GM21737 (cell line): ENCODE data around the gene GON4L.
"Not testable (repeated sequence)": the region's sequence is repeated elsewhere in the genome, so short reads cannot be mapped to it uniquely, and the experiment has no call there.

Experiments used
- ATAC-seq: cut with Tn5 transposase; IDR thresholded peaks from one replicate; pipeline ENCODE4 v1.9.1; 2021; ENCODE audit warnings: mild to moderate bottlenecking, moderate library complexity; ENCODE audit not compliant: unreplicated experiment

The GON4L gene

GRCh38 chr1:155827450-155827849 is 29.6 kb downstream of the GON4L start:
- no peak for ATAC-seq

GRCh38 chr1:155816351-155816750 is 40.7 kb downstream of the GON4L start:
- no peak for ATAC-seq

GRCh38 chr1:155813672-155814071 is 43.3 kb downstream of the GON4L start:
- ATAC-seq = no peak

- ATAC-seq = no peak
These were observed 44.1 kb downstream of the GON4L start for GRCh38 chr1:155812878-155813277.

GRCh38 chr1:155809088-155809487 is 47.9 kb downstream of the GON4L start:
- ATAC-seq = no peak

GRCh38 chr1:155801149-155801548 is 55.9 kb downstream of the GON4L start:
- no peak for ATAC-seq

GRCh38 chr1:155795618-155796017 is 61.4 kb downstream of the GON4L start:
- not testable (repeated sequence) for ATAC-seq

GRCh38 chr1:155794605-155795245 is 62.3 kb downstream of the GON4L start:
- no peak for ATAC-seq

- no peak for ATAC-seq
These were observed 63.8 kb downstream of the GON4L start for GRCh38 chr1:155793213-155793612.

GRCh38 chr1:155777582-155777981 is 79.4 kb downstream of the GON4L start:
- no peak for ATAC-seq

GRCh38 chr1:155776414-155776813 is 80.6 kb downstream of the GON4L start:
- no peak for ATAC-seq

GRCh38 chr1:155773221-155773620 is 83.8 kb downstream of the GON4L start:
- ATAC-seq = no peak

- no peak for ATAC-seq
These were observed 87.8 kb downstream of the GON4L start for GRCh38 chr1:155769257-155769656.

- not testable (repeated sequence) for ATAC-seq
These were observed 89.5 kb downstream of the GON4L start for GRCh38 chr1:155767399-155767989.

GRCh38 chr1:155763989-155764388 is 93.0 kb downstream of the GON4L start:
- ATAC-seq = not testable (repeated sequence)

- not testable (repeated sequence) for ATAC-seq
These were observed 93.8 kb downstream of the GON4L start for GRCh38 chr1:155763090-155763815.

GRCh38 chr1:155761736-155762405 is 95.1 kb downstream of the GON4L start:
- no peak for ATAC-seq

- ATAC-seq = no peak
These were observed 96.1 kb downstream of the GON4L start for GRCh38 chr1:155760751-155761475.

GRCh38 chr1:155759966-155760630 is 96.9 kb downstream of the GON4L start:
- ATAC-seq = no peak

- not testable (repeated sequence) for ATAC-seq
These were observed 98.0 kb downstream of the GON4L start for GRCh38 chr1:155759017-155759416.
